Measurements from ENCODE around the gene CYB561D1.

The CYB561D1 gene

DNA sequence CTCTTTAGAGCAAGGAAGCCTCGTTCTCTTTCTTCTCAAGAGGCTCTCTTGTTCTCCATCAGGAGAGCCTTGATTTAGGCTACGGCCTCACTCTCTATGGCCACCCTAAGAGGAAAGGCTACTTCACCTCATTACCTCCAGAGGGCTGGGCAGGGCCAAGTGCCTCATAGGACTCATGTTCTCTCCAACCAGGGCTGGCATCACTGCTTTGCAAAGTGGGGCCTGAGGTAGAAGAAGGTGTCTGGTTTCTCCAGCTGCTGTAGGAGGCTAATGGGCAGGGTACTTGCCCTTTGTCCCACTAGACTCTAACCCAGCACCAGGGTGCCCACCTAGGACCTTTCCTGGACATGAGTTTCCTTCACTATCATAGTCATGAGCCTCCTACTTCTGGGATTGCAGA is 12.2 kb upstream of the CYB561D1 start:
- DNase-seq (ENCODE audit: low spot score) = no peak

- no peak for DNase-seq (ENCODE audit: low spot score)
These were observed 11.7 kb upstream of the CYB561D1 start for GRCh38 chr1:109482242-109482641.

DNA sequence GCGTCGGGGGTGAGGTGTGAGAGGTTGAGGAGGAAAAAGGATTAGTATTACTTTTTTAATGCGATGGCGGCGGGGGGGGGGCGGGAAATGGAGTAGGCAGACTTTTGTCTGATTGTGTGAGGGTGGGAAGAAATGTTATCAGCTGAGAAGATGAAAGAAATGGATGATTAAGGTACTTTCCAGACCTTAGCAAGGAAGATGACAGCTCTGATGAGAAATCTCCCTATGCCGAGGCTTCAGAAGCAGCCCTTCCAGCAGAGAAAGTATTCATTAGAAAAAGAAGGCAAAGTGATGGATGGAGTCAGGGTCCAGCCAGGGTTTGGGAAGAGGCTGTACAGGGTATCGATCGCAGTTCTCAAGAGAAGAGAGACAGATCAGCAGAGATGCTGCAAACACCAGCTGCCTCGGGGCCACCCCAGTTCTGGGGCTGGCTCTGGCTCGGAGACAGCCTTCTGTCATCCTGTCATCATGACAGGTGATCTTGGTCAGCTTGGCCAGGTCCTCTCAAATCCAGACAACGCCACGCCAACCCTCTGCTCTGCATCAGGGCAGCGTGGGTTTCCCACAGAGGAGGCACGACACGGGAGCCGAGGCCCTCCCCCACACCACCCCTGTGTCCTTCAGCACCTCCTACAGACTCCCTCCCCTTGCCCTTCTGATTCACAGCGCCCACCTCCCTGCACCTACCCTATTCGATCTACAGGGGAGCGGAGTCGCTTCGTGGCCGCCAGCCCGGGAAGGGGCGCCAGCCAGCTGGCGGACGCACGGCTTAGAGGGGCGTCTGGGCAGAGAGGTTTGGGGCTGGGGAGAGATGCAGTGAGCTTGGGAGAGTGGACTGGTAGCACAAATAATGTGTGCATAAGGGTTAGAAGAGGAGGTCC is 10.9 kb upstream of the CYB561D1 start:
- DNase-seq (ENCODE audit: low spot score) = peak; percentile 77

GRCh38 chr1:109483672-109484518 is 10.0 kb upstream of the CYB561D1 start, which contains the start of gene ATXN7L2:
TSS of gene ATXN7L2 (plus strand) at chr1:109483905. CDS start at chr1:109483954, 49 bp downstream.
- peak; percentile 91 for DNase-seq (ENCODE audit: low spot score)

- peak; percentile 39 for DNase-seq (ENCODE audit: low spot score)
These were observed 9.3 kb upstream of the CYB561D1 start for GRCh38 chr1:109484519-109484975.

GRCh38 chr1:109485001-109485400 is 8.9 kb upstream of the CYB561D1 start:
- no peak for DNase-seq (ENCODE audit: low spot score)

DNA sequence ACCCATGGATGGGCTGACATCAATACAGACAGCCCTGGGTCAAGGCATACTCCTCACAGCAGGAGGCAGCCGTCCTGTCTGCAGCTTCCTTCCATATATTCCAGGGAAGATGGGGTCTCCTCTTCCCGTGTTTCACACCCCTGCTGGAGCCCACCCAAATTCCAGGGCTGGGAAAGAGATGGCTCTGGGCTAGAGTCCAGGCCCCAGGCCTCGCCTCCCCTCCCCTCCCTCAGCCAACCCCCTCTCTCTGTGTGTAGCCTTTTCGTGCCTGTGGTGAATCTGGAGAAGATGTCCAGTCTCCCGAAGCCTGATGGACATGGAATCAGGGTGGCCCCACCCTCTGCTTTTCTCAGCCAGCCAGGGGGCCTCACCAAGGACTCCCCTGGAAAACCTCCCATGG is 6.6 kb upstream of the CYB561D1 start:
- no peak for DNase-seq (ENCODE audit: low spot score)

- DNase-seq (ENCODE audit: low spot score) = no peak
These were observed 5.7 kb upstream of the CYB561D1 start for GRCh38 chr1:109488201-109488600.

- DNase-seq (ENCODE audit: low spot score) = no peak
These were observed 5.2 kb upstream of the CYB561D1 start for GRCh38 chr1:109488696-109489095.

DNA sequence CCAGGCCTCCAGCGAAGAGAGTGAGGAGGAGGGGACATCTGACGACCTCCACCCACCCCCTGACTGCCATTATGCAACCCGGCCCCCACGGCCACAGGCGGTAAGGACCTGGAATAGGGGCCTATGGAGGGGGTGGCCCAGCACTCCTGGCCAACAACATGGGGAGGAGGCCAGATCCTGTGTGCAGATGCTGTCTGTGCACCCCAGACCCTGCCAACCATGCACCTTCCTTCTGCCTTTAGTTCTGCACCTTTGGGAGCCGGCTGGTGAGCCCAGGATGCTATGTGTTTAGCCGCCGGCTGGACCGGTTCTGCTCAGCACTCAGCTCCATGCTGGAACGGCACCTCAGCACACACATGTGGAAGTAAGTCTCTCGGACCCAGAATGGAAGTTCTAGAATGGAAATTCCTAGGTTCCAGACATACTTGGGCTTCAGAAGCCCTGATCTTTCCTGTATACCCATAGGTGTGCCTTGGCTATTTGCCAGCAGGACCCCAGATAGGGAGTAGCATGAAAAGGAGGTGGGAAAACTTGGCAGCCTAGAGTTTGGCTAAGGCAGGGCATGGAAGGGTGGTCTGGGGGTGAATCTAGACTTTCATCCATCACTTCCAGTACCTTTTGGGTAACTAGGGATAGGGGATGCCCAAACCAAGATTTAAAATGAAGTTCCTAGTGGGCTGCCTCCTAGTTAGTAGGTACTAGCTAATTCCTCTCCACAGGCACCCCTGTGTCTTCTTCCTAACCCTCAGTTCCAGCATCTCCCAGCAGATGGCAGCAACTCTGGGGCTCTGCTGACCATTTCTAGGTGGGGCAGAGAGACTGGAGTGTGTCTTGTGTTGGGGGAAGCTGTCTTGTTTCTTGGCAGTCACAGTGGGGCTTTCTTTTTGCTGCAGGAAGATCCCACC is 3.6 kb upstream of the CYB561D1 start:
- DNase-seq (ENCODE audit: low spot score) = peak; percentile 85

DNA sequence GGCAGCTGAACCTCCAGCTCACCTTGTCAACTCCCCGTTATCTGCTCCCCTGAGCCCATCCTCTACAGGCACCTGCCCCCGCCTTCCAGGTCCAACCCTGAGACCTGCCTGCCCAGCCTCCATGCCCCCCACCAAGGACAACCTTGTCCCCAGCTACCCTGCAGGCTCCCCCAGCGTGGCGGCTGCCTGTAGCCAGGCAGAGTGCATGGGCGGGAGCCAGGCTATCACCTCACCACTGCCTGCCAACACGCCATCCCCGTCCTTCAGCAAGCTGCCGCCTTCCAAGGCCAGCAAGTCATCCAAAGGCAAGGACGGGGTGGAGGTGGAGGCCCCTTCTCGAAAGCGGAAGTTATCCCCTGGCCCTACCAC is 3.0 kb upstream of the CYB561D1 start:
- DNase-seq (ENCODE audit: low spot score) = no peak

- DNase-seq (ENCODE audit: low spot score) = no peak
These were observed 2.5 kb upstream of the CYB561D1 start for GRCh38 chr1:109491372-109491771.

DNA sequence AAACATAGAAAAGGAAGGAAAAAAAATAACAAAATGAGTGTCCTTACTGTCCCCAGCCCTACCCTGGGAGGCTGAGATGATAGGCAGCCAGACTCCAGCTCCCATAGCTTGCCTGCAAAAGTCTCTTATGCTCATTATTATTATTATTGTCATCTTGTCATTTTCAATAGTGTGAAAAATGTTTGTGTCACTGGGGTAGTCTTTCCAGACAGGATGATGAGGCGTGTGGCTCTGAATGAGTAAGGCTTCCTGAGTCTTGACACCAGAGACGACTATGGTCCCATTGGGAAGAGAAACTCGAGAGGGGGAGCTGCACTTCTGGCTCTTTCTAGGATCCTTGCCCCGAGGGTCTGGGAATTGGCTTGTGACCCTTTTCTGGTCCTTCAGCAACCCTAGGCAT is 1.1 kb upstream of the CYB561D1 start:
- no peak for DNase-seq (ENCODE audit: low spot score)

DNA sequence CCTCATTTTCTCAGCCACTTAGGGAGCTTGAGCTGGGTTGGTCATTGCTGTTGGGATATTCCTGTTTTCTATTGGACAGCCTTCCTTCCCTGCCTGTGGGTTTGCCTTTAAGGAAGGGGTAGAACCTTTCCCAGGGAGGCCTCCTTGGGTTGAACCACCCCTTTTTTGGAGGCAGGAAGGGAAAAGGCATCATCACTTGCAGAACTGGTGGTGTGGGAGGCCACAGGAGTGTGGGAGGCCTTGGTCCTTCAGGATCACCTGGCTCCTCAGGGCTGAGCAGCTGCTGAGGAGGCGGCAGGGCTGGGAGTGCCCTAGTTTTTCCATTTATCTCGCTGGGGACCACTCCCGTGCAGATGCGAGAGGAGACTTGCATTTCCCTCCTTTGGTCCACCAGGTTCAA is 667 bp upstream of the CYB561D1 start:
- DNase-seq (ENCODE audit: low spot score) = no peak

GRCh38 chr1:109495738-109496137 is 1.8 kb downstream of the CYB561D1 start:
- no peak for DNase-seq (ENCODE audit: low spot score)

GRCh38 chr1:109497449-109498160 is 3.7 kb downstream of the CYB561D1 start:
- DNase-seq (ENCODE audit: low spot score) = no peak

- DNase-seq (ENCODE audit: low spot score) = peak; percentile 26
These were observed 4.4 kb downstream of the CYB561D1 start for GRCh38 chr1:109498161-109498801.

- no peak for DNase-seq (ENCODE audit: low spot score)
These were observed 5.2 kb downstream of the CYB561D1 start for GRCh38 chr1:109499081-109499480.

DNA sequence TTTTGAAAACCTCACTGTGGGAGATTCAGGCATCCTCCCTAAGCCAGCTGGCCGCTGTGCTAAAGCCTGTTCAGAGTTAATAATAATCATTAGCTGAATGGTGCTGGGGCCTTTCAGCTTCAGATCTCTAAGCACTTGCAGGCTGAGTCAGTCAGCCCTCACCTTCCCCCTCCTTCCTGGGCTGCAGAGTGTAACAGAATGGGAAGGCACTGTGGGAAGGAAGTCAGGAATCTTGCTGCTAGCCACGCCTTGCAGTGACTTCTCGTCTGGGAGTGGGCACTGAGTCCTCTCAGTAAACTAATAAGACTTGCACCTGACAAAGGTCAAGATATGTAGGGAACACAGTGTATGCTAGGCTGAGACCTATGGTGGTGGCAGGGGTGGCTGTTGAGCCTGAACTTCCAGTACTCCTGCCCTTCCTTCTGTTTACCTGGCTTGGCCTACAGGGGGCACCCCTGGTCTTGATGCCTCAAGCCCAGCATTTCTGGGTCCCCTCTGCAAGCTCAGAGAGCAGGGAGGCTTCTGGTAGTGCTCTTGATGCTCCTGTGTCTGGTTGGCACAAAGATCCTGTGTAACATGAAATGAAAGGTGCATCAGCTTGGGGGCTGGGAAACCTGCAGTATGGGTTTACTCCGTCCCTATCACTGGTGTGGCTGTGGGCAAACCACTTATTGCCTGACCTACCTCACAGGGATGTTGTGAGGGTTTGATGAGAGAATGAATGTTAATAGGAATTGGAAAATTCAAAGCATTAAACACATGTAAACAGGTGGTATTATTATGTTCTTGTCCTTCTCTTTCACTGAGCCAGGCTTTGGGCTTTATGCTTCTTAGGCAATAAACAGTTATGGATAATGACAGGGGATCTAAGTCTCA is 6.0 kb downstream of the CYB561D1 start:
- peak; percentile 70 for DNase-seq (ENCODE audit: low spot score)

DNA sequence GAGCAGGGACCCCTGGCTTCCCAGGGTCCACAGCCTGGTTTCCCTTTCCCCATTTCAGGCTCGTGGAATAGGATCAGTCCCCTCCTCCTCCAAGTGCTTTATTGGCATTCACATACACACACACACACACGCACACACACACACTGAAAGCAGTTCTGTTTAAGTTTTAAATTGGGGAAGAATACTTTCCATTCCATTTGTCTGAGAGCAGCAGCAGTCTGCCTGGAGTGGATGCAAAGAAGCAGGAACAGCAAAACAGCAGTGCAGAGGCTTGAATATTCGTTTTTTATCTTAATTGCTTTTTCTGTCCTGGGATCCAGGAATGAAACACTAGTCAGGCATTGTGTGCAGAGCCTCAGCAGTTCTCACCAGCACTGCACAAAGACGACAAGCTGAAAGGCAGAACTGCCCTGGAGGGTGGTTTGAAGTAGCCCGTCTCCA is 7.1 kb downstream of the CYB561D1 start:
- no peak for DNase-seq (ENCODE audit: low spot score)

Measured in NAMALWA (cell line).